ENCODE results near the gene ARL5B. TPM values are rescaled to one million over a fixed set of nuclear protein-coding genes. Genes with fewer than 3 reads are reported as not detected.
A peak's percentile ranks its signal among the peaks of the same experiment; 100 is the strongest.

ARL5B gene
- total and polyA plus RNA-seq, 9 of the 15 experiments (the other 6 are each of a cell fraction or from before 2014, with no cell fraction given), result 4.1 to 22.2 (median 15.1) TPM

- TF ChIP-seq ETV1 (tag; conservative IDR thresholded peaks at IDR 0.05; ENCODE audit: low read depth) (peak; percentile 96), HMGN3 (IDR thresholded peaks at IDR 0.05; ENCODE audit: borderline replicate concordance, extremely low read depth, insufficient read length, low read depth, low read length) (peak; percentile 50), CBFB (CRISPR knock-in tag; IDR thresholded peaks at IDR 0.05) (no peak), HNRNPK (IDR thresholded peaks at IDR 0.05; ENCODE audit: low read depth, low read length, poor library complexity, severe bottlenecking) (no peak), E4F1 (CRISPR knock-in tag; IDR thresholded peaks at IDR 0.05; ENCODE audit: borderline replicate concordance) (peak; percentile 92), ZBTB11 (CRISPR knock-in tag; IDR thresholded peaks at IDR 0.05) (peak in 2 of 3 experiments; percentile 75 to 94; a peak in 4 of 6 replicates), NRF1 (conservative IDR thresholded peaks at IDR 0.05 in 1 of 2, IDR thresholded peaks at IDR 0.05 in 1 of 2) (peak; percentile 79 to 82), CREB1 (IDR thresholded peaks at IDR 0.05) (peak; percentile 78), CREB1 (CRISPR knock-in tag; IDR thresholded peaks at IDR 0.05) (peak; percentile 67), SIN3B (IDR thresholded peaks at IDR 0.05; ENCODE audit: low read depth) (peak; percentile 37; the same call in 1 of the 2 replicates), CCNT2 (IDR thresholded peaks at IDR 0.05; ENCODE audit: borderline replicate concordance, extremely low read depth, insufficient read length, low read depth, low read length) (peak; percentile 69), BCL6 (CRISPR knock-in tag; IDR thresholded peaks at IDR 0.05) (no peak), POLR2A (conservative IDR thresholded peaks at IDR 0.05) (peak; percentile 87), ZNF175 (CRISPR knock-in tag; IDR thresholded peaks at IDR 0.05; ENCODE audit: low read depth) (no peak), PHF8 (IDR thresholded peaks at IDR 0.05; ENCODE audit: borderline replicate concordance, low read length) (peak; percentile 84; the same call in 1 of the 2 replicates), MAZ (CRISPR knock-in tag; conservative IDR thresholded peaks at IDR 0.05 in 1 of 2, IDR thresholded peaks at IDR 0.05 in 1 of 2) (peak; percentile 39 to 42; a peak in 3 of 4 replicates)
- TF ChIP-seq, protein P1, sequence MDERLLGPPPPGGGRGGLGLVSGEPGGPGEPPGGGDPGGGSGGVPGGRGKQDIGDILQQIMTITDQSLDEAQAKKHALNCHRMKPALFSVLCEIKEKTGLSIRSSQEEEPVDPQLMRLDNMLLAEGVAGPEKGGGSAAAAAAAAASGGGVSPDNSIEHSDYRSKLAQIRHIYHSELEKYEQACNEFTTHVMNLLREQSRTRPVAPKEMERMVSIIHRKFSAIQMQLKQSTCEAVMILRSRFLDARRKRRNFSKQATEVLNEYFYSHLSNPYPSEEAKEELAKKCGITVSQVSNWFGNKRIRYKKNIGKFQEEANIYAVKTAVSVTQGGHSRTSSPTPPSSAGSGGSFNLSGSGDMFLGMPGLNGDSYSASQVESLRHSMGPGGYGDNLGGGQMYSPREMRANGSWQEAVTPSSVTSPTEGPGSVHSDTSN (CRISPR knock-in tag; IDR thresholded peaks at IDR 0.05; ENCODE audit: low read depth), result no peak
- TF ChIP-seq, protein P1 (tag; conservative IDR thresholded peaks at IDR 0.05; ENCODE audit: low read depth), result no peak
Measured at GRCh38 chr10:18659125-18659818, at the start of gene ARL5B (continued).
